ENCODE data around the gene KRT37. TPM values are rescaled to one million over a fixed set of nuclear protein-coding genes. Genes with fewer than 3 reads are reported as not detected.

The KRT37 gene
- total RNA-seq, 1 experiment from 2014 or later: not detected

- Histone ChIP-seq H3K9me3 (ENCODE audit: control insufficient read depth, insufficient read depth, low read depth, low read length) (no peaks in the 10 kb centered on the region), H3K27me3 (ENCODE audit: control insufficient read depth, insufficient read depth, low read length) (no peaks in the 10 kb centered on the region), H3K4me1 (ENCODE audit: control insufficient read depth, insufficient read depth, low read length) (no peaks in the 10 kb centered on the region), H3K27ac (ENCODE audit: low read length) (no peak overlapping the region), H3K4me3 (ENCODE audit: low read depth in 2 of 2, low read length in 2 of 2) (no peak overlapping the region), H3K36me3 (ENCODE audit: control insufficient read depth, insufficient read depth, low read length) (no peaks in the 10 kb centered on the region)
- intact Hi-C loops (cut with micrococcal nuclease; ENCODE audit: unreplicated experiment): loop anchor here (10.0 kb wide), 1 partner anchor 60 kb away; the partner anchor contains the start of gene KRT34
- DNase-seq (ENCODE audit: low read depth, low spot score): no peak
- ChIA-PET POLR2A (no interaction called here), CTCF (no interaction called here)
- ATAC-seq: no peak
- in situ Hi-C loops (cut with HindIII; ENCODE audit: low pct_unique_long_range_greater_than_20kb, low sequenced_read_pairs): no loop called here
- TF ChIP-seq SIN3A (IDR thresholded peaks at IDR 0.05; ENCODE audit: borderline replicate concordance, insufficient read depth, low read depth, low read length): no peak
- no peak for TF ChIP-seq REST (IDR thresholded peaks at IDR 0.05; ENCODE audit: insufficient read depth in 1 of 2, low read depth in 2 of 2, low read length in 1 of 2)
- TF ChIP-seq TCF7L2 (IDR thresholded peaks at IDR 0.05; ENCODE audit: low read depth, low read length): no peak
- no peak for TF ChIP-seq POLR2AphosphoS5 (IDR thresholded peaks at IDR 0.05; ENCODE audit: low read depth, low read length)
- no peak for TF ChIP-seq CTCF (IDR thresholded peaks at IDR 0.05)
- BruUV-seq (replicated peaks): no TSS peak
Measured at GRCh38 chr17:41444640-41445039, 20.3 kb upstream of the KRT37 start.

GRCh38 chr17:41444186-41444585 lies 19.8 kb upstream of the KRT37 start:
- intact Hi-C loops (cut with micrococcal nuclease; ENCODE audit: unreplicated experiment): loop anchor here (10.0 kb wide), 1 partner anchor 59 kb away; the partner anchor contains the start of gene KRT34
- no peaks in the 10 kb centered on the region for H3K4me1 ChIP-seq (ENCODE audit: control insufficient read depth, insufficient read depth, low read length)
- no peaks in the 10 kb centered on the region for H3K9me3 ChIP-seq (ENCODE audit: control insufficient read depth, insufficient read depth, low read depth, low read length)
- BruUV-seq (replicated peaks): no TSS peak
- in situ Hi-C loops (cut with HindIII; ENCODE audit: low pct_unique_long_range_greater_than_20kb, low sequenced_read_pairs): no loop called here
- no peak overlapping the region for H3K27ac ChIP-seq (ENCODE audit: low read length)
- no peak overlapping the region for H3K4me3 ChIP-seq (ENCODE audit: low read depth in 2 of 2, low read length in 2 of 2)
- POLR2A ChIA-PET: interaction anchor here (0.7 kb wide), 1 partner anchor 43 kb away, joined by 3 read pairs; no protein-coding TSS in a partner anchor
- no peak for DNase-seq (ENCODE audit: low read depth, low spot score)
- no peak for ATAC-seq
- TF ChIP-seq CTCF (IDR thresholded peaks at IDR 0.05) (no peak), REST (IDR thresholded peaks at IDR 0.05; ENCODE audit: insufficient read depth in 1 of 2, low read depth in 2 of 2, low read length in 1 of 2) (no peak), SIN3A (IDR thresholded peaks at IDR 0.05; ENCODE audit: borderline replicate concordance, insufficient read depth, low read depth, low read length) (no peak), POLR2AphosphoS5 (IDR thresholded peaks at IDR 0.05; ENCODE audit: low read depth, low read length) (no peak), TCF7L2 (IDR thresholded peaks at IDR 0.05; ENCODE audit: low read depth, low read length) (no peak)
- CTCF ChIA-PET: no interaction called here
- no peaks in the 10 kb centered on the region for H3K27me3 ChIP-seq (ENCODE audit: control insufficient read depth, insufficient read depth, low read length)
- H3K36me3 ChIP-seq (ENCODE audit: control insufficient read depth, insufficient read depth, low read length): no peaks in the 10 kb centered on the region
